ENCODE data around the gene KNOP1. TPM values are rescaled to one million over a fixed set of nuclear protein-coding genes. Genes with fewer than 3 reads are reported as not detected.

Gene KNOP1
- total RNA-seq, 1 donor from 2014 or later: 16.5 TPM

GRCh38 chr16:19741354-19741753 is 23.3 kb upstream of the KNOP1 start:
- no peak overlapping the region for H3K4me3 ChIP-seq (ENCODE audit: low read depth, low read length)
- no peak for TF ChIP-seq CTCF (conservative IDR thresholded peaks at IDR 0.05; ENCODE audit: low read depth, low read length)
- DNase-seq (ENCODE audit: low read depth): no peak

- TF ChIP-seq CTCF (conservative IDR thresholded peaks at IDR 0.05; ENCODE audit: low read depth, low read length): no peak
- DNase-seq (ENCODE audit: low read depth): no peak
- H3K4me3 ChIP-seq (ENCODE audit: low read depth, low read length): no peak overlapping the region
These were observed 19.4 kb upstream of the KNOP1 start for GRCh38 chr16:19737306-19738038.

DNA sequence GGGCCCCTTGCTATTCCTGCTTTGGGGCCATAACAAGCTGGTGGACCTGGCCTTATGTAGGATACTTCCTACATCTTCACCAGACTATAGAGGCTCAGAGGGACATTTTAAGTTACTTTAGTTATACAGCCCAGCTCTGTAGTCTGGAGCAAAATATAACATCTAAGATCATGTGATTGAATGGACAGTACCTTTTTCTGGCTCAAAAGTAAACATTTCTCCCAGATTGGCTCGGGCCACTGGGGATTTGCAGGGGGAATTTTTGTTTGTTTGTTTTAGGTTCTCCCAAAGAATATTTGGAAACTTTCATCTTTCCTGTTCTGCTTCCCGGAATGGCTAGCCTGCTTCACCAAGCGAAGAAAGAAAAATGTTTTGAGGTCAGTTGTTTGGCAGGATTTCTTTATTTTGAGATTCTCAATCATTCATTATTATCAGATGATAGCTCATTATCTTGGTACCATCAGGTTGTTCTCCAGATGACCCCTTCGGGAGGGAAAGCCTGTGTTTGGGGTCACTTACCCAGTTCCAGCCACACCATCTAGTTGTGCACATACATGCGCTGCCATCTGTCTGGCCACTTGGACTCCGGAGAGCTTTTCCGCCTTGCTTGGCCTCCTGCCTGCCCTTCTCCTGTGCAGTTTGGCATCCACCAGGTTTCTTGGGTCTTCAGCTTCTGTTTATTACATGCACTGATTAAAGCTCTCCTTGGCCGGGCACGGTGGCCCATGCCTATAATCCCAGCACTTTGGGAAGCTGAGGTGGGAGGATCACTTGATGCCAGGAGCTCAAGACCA is 17.2 kb upstream of the KNOP1 start:
- DNase-seq (ENCODE audit: low read depth): no peak
- no peak for TF ChIP-seq CTCF (conservative IDR thresholded peaks at IDR 0.05; ENCODE audit: low read depth, low read length)

DNA sequence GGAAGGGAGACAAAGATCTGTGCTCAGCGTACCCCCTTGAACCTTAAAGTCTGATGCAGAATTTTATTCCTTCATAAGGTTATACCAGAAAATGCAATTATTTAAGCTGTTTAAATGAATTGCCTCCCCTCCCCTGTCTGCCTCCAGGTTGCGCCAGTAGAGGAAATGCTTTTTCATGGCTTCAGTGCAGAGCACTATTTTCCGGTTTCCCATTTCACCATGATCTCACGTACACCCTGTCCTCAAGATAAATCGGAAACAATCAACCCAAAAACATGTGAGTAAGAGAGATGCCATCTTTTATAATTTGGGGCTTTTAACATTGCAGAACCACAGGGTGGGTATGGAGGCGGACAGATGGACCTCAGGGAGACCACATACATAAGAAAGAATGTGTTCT is 15.5 kb upstream of the KNOP1 start:
- DNase-seq (ENCODE audit: low read depth): no peak
- H3K4me3 ChIP-seq (ENCODE audit: low read depth, low read length): no peak overlapping the region
- no peak for TF ChIP-seq CTCF (conservative IDR thresholded peaks at IDR 0.05; ENCODE audit: low read depth, low read length)

More for the DNA sequence above, 17.2 kb upstream of the KNOP1 start:
- no peak overlapping the region for H3K4me3 ChIP-seq (ENCODE audit: low read depth, low read length)

DNA sequence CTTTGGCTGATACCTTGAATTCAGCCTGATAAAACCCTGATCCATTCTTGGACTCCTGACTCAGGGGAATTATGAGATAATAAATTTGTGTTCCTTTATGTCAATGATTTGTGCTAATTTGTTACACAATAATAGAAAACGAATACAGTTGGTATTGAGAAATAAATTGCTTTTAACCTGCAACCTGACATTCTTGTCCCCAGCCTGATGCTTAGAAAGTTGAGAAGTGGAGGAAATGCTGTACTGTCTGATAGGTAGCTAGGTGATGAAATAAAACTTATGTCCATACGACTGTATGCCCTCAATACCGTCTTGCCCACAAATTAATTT is 10.6 kb upstream of the KNOP1 start:
- no peak for DNase-seq (ENCODE audit: low read depth)
- no peak for TF ChIP-seq CTCF (conservative IDR thresholded peaks at IDR 0.05; ENCODE audit: low read depth, low read length)
- H3K4me3 ChIP-seq (ENCODE audit: low read depth, low read length): no peak overlapping the region

GRCh38 chr16:19722981-19723380 is 5.0 kb upstream of the KNOP1 start:
- no peak for DNase-seq (ENCODE audit: low read depth)
- no peak for TF ChIP-seq CTCF (conservative IDR thresholded peaks at IDR 0.05; ENCODE audit: low read depth, low read length)

More at GRCh38 chr16:19722981-19723380, 5.0 kb upstream of the KNOP1 start:
- H3K4me3 ChIP-seq (ENCODE audit: low read depth, low read length): no peak overlapping the region
